Thymus (tissue), 11 donors: Measurements from ENCODE around the gene SLC2A3. TPM values are rescaled to one million over a fixed set of nuclear protein-coding genes. Genes with fewer than 3 reads are reported as not detected.
A peak's percentile ranks its signal among the peaks of the same experiment; 100 is the strongest.
"Not testable (repeated sequence)": the region's sequence is repeated elsewhere in the genome, so short reads cannot be mapped to it uniquely, and the experiment has no call there.

Experiments used
- DNase-seq, 9 donors: peaks; one replicate each; pipeline ENCODE4 v3.0.0-alpha.2; 2013; ENCODE audit warnings: low spot score in 9 of 9, low read depth in 6 of 9, missing footprints in 1 of 9
- H3K27ac ChIP-seq, 2 donors: one replicate each; pipeline ENCODE4 v1.5.1; 2013; ENCODE audit warnings: control low read depth in 1 of 2, low read depth in 1 of 2, low read length in 1 of 2, mild to moderate bottlenecking in 1 of 2, moderate library complexity in 1 of 2
- H3K27me3 ChIP-seq, 2 donors: one replicate each; pipeline ENCODE4 v1.5.1; 2013; ENCODE audit warnings: low read length in 1 of 2; ENCODE audit not compliant: control insufficient read depth in 2 of 2, insufficient read depth in 1 of 2
- H3K36me3 ChIP-seq, 2 donors: one replicate each; pipeline ENCODE4 v1.5.1; 2013; ENCODE audit warnings: low read length in 1 of 2, mild to moderate bottlenecking in 1 of 2, moderate library complexity in 1 of 2; ENCODE audit not compliant: control insufficient read depth in 2 of 2, insufficient read depth in 2 of 2
- H3K4me1 ChIP-seq, 2 donors: one replicate each; pipeline ENCODE4 v1.5.1; 2013; ENCODE audit warnings: low read length in 2 of 2; ENCODE audit not compliant: control insufficient read depth in 2 of 2, insufficient read depth in 2 of 2
- H3K4me3 ChIP-seq, 2 donors: one replicate each; pipeline ENCODE4 v1.5.1; 2013; ENCODE audit warnings: low read length in 2 of 2, control low read depth in 1 of 2, mild to moderate bottlenecking in 1 of 2
- H3K9me3 ChIP-seq, 2 donors: one replicate each; pipeline ENCODE4 v1.5.1; 2013; ENCODE audit warnings: low read length in 1 of 2, mild to moderate bottlenecking in 1 of 2; ENCODE audit not compliant: control insufficient read depth in 2 of 2, insufficient read depth in 1 of 2
- WGBS: extraction: QIAGEN DNeasy Blood & Tissue Kit; methylation state at CpG from one replicate; pipeline ENCODE4 v1.1.7; 2013; 5-methylcytosine and 5-hydroxymethylcytosine counted together
- polyA plus RNA-seq: library from polyadenylated mRNA; stranded (reverse); fragments of 200-250 nt; gene quantifications from one replicate; pipeline ENCODE4 v1.2.3, GENCODE V29; 2013
- total RNA-seq: library from RNA; stranded (reverse); fragments of 120-200 nt; gene quantifications from one replicate; pipeline ENCODE4 v1.2.4, GENCODE V29; 2013
- donor health status: healthy.

SLC2A3 gene
- total and polyA plus RNA-seq, 2 donors = 14.9 to 37.6 TPM

DNA sequence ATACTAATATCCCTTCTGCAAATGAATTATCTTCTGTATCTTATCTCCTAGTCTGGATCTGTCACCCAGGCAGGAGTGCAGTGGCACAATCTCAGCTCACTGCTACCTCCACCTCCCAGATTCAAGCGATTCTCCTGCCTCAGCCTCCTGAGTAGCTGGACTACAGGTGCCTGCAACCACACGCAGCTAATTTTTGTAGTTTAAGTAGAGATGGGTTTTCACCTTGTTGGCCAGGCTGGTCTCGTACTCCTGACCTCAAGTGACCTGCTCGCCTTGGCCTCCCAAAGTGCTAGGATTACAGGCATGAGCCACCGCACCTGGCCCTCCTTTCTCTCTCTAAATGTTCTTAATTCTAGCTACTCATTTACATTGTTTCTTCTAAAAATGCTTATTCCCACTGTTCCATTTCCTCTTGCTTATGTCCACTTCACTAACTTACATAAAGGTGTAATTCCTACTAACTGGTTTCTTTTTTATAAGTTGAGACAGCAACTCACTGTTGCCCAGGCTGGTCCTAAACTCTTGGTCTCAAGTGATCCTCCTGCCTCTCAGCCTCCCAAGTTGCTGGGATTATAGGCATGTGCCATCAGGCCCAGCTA is 9.8 kb downstream of the SLC2A3 start:
- H3K9me3 ChIP-seq, H3K27ac ChIP-seq, H3K4me3 ChIP-seq, H3K27me3 ChIP-seq, H3K4me1 ChIP-seq, DNase-seq: not testable (repeated sequence)
- H3K36me3 ChIP-seq = peaks cover 55 to 56% of the 10 kb centered on the region in 2 donors
- WGBS = 98% methylated on average over 5 of the region's 5 CpGs

DNA sequence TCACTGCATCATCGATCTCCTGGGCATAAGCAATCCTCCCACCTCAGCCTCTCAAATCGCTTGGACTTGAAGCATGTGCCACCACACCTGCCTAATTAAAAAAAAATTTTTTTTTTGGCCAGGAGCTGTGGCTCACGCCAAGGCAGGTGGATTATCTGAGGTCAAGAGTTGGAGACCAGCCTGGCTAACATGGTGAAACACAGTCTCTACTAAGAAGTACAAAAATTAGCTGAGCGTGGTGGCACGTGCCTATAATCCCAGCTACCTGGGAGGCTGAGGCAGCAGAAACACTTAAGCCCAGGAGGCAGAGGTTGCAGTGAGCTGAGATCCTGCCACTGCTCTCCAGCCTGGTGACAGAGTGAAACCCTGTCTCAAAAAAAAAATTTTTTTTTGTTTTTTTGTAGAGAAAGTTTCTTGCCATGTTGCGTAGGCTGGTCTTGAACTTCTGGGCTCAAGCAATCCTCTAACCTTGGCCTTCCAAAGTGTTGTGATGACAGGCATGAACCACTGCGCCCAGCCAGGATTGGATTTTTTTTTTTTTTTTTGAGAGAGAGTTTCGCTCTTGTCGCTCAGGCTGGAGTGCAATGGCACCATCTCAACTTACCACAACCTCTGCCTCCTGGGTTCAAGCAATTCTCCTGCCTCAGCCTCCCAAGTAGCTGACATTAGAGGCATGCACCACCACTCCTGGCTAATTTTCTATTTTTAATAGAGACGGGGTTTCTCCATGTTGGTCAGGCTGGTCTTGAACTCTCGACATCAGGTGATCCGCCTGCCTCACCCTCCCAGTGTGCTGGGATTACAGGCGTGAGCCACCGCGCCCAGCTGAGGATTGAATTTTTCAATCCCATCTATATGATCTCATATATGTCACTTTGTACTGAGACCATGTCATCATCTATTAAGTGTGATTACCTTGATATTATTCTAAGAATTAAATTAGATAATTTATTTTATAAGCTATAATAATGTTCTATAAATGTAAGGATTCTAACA is 12.4 kb downstream of the SLC2A3 start:
- 97% methylated on average over 15 of the region's 15 CpGs for WGBS
- Histone ChIP-seq H3K4me1 (no peaks in the 10 kb centered on the region), H3K36me3 (peaks cover 41 to 43% of the 10 kb centered on the region in 2 donors), H3K9me3 (no peaks in the 10 kb centered on the region), H3K27ac (no peak overlapping the region), H3K4me3 (no peak overlapping the region), H3K27me3 (no peaks in the 10 kb centered on the region)
- no peak for DNase-seq

DNA sequence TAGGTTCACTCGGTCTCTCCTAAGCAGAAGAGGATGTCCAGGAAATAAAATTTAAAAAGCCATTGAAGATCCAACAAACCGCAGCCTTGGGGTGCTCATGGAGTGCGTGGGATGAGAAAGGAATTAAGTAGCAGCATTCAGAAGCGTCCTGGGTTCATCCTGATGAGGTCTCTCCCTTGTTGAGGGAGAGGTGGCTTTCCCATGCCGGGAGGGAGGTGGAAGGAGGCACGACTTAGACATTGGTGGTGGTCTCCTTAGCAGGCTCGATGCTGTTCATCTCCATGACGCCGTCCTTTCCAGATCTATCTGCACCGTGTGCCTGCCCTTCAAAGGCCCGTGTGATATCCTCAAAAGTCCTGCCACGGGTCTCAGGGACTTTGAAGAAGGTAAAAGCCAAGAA is 14.8 kb downstream of the SLC2A3 start:
- H3K27ac ChIP-seq, H3K4me3 ChIP-seq, H3K9me3 ChIP-seq, H3K27me3 ChIP-seq, DNase-seq, H3K4me1 ChIP-seq: not testable (repeated sequence)
- 93% methylated on average over 12 of the region's 12 CpGs for WGBS
- peaks cover 26 to 33% of the 10 kb centered on the region in 2 donors for H3K36me3 ChIP-seq

DNA sequence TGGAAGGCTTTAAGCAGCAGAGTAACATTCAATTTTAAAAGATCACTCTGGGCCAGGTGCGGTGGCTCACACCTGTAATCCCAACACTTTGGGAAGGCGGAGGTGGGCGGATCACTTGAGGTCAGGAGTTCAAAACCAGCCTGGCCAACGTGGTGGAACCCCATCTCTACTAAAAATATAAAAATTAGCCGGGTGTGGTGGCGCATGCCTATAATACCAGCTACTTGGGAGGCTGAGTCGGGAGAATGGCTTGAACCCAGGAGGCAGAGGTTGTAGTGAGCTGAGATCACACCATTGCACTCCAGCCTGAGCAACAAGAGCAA is 17.8 kb downstream of the SLC2A3 start:
- H3K27ac ChIP-seq, H3K9me3 ChIP-seq, H3K4me1 ChIP-seq, H3K4me3 ChIP-seq, H3K27me3 ChIP-seq, DNase-seq: not testable (repeated sequence)
- peaks cover 15 to 19% of the 10 kb centered on the region in 2 donors for H3K36me3 ChIP-seq
- WGBS = 96% methylated on average over 7 of the region's 7 CpGs

DNA sequence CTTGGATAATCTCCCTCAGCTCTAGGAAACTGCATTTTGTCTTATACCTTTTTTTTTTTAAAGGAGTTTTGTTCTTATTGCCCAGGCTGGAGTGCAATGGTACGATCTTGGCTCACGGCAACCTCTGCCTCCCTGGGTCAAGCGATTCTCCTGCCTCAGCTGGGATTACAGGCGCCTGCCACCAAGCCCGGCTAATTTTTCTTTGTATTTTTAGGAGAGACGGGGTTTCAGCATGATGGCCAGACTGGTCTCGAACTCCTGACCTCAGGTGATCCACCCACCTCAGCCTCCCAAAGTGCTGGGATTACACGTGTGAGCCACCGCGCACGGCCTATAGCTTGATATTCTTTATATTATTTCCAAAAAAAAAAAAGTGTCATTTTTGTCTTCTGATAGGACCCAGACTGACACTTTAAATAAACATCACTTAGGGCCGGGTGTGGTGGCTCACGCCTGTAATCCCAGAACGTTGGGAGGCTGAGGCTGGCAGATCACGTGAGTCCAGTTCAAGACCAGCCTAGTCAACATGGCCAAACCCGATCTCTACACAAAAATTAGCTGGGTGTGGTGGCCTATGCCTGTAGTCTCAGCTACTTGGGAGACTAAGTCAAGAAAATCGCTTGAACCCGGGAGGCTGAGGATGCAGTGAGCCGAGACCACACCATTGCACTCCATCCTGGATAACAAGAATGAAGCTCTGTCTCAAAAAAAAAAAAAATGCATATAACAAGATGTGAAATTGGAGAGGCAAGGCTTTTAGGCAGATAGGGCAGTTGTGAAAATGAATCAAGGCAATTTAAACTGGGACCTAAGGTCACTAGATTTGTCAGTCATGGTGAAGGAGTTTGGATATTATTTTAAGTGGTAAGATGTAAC is 18.4 kb downstream of the SLC2A3 start:
- 98% methylated on average over 19 of the region's 19 CpGs for WGBS
- no peak for DNase-seq
- H3K27ac ChIP-seq = no peak overlapping the region
- no peaks in the 10 kb centered on the region for H3K9me3 ChIP-seq
- H3K36me3 ChIP-seq = peaks cover 10 to 16% of the 10 kb centered on the region in 2 donors
- H3K4me1 ChIP-seq = no peaks in the 10 kb centered on the region
- H3K27me3 ChIP-seq = peaks cover 0 to 5% of the 10 kb centered on the region in 2 donors
- H3K4me3 ChIP-seq = no peak overlapping the region

DNA sequence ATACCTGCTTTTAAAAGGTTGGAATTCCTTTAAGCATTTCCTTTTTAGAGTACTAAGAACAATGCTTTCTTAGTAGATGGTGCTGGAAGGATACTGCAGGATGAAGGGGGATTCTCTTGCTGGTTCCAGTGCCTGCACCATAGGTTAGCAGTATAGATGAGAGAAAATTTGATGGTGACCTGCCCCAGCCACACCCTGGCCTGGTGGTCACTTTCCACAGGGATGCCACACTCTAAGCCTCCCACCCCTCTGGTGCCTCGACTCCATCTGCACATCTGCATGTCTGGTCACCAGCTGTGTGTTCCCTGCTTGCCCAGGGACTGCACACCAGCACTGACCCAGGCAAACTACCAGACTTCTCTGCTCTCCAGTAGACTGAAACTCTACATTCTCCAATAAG is 19.1 kb downstream of the SLC2A3 start:
- no peak for DNase-seq
- Histone ChIP-seq H3K27me3 (peaks cover 0 to 5% of the 10 kb centered on the region in 2 donors), H3K36me3 (peaks cover 5 to 14% of the 10 kb centered on the region in 2 donors), H3K4me3 (no peak overlapping the region), H3K4me1 (no peaks in the 10 kb centered on the region), H3K27ac (no peak overlapping the region), H3K9me3 (no peaks in the 10 kb centered on the region)
- 100% methylated on average over 1 of the region's 1 CpG for WGBS

DNA sequence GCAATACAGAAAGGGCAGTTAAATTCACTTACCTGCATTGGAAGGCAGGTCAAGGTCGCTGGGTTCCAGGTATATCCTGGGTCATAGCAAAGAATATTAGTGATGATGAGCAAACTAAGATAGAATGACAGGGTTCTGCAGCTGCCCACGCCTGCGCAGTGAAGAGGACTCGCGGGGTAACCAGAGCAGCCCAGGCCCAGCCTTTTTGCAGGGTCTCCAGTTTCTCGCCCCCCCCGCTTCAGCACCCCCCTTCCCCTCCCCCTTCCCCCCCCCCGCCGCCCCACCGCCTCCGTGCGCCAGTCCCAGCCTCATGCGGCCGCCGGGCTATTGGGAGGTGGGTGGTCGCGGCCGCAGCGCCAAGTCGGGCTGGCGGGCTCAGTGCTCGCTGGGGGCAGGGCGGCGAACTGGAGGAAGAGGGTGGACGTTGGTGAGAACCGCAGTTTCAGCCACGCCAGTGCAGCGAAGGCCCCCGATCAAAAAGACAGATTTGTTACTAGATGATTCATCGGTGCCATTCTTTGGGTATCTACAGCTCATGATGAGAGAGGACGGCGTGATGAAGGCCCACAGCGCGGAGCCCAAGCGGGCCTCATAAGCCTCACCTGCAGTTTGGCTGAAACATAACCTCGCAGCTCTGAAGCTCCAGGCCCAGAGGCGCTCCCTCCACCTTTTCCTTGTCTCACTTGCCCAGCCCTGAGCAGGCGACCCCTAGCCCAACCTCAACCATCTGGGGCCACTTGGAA is 20.2 kb downstream of the SLC2A3 start:
- Histone ChIP-seq H3K9me3 (no peaks in the 10 kb centered on the region), H3K4me1 (no peaks in the 10 kb centered on the region), H3K27ac (no peak overlapping the region), H3K4me3 (no peak overlapping the region), H3K36me3 (peaks cover 0 to 5% of the 10 kb centered on the region in 2 donors), H3K27me3 (peaks cover 0 to 5% of the 10 kb centered on the region in 2 donors)
- WGBS = 31% methylated on average over 37 of the region's 38 CpGs
- peak in 1 of 9 donors; percentile 20 for DNase-seq

DNA sequence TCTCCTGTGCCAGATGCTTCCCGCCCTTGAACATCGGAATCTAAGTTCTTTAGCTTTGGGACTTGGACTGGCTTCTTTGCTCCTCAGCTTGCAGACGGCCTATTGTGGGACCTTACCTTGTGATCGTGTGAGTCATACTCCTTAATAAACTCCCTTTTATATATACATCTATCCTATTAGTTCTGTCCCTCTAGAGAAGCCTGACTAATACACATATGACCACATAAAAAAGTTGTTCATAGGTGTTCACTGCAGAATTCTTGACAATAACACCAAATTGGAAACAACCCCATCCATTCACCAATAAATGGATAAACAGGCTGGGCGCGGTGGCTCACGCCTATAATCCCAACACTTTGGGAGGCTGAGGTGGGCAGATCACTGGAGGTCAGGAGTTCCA is 25.9 kb downstream of the SLC2A3 start:
- H3K4me1 ChIP-seq, H3K27ac ChIP-seq, DNase-seq, H3K36me3 ChIP-seq, H3K27me3 ChIP-seq, H3K4me3 ChIP-seq, H3K9me3 ChIP-seq: not testable (repeated sequence)
- 91% methylated on average over 7 of the region's 7 CpGs for WGBS
